RWPE2 (cell line): ENCODE data around the gene RFX3.

Source experiments
- ATAC-seq: fragments of 200-7000 bp; cut with Tn5 transposase; 3 replicates; pipeline ENCODE4 v1.9.1; 2021; ENCODE audit warnings: low read depth
- DNase-seq: peaks from one replicate; pipeline ENCODE4 v3.0.0-alpha.2; 2020; ENCODE audit warnings: low spot score
- H3K27ac ChIP-seq: fragments of 450-650 bp; 2 replicates; pipeline ENCODE4 v1.5.1; 2017; ENCODE audit warnings: mild to moderate bottlenecking; ENCODE audit not compliant: poor library complexity, severe bottlenecking
- H3K27me3 ChIP-seq: fragments of 250-450 bp; sonication (Bioruptor Pico); 2 replicates; pipeline ENCODE4 v1.5.1; 2021; ENCODE audit warnings: mild to moderate bottlenecking, moderate library complexity; ENCODE audit not compliant: insufficient read depth, poor library complexity, severe bottlenecking
- H3K36me3 ChIP-seq: fragments of 250-450 bp; sonication (Bioruptor Pico); 2 replicates; pipeline ENCODE4 v1.5.1; 2020; ENCODE audit warnings: low read depth, mild to moderate bottlenecking, moderate library complexity
- H3K4me1 ChIP-seq: fragments of 250-450 bp; sonication (Bioruptor Pico); 2 replicates; pipeline ENCODE4 v1.5.1; 2021; ENCODE audit warnings: mild to moderate bottlenecking, moderate library complexity; ENCODE audit not compliant: insufficient read depth, poor library complexity, severe bottlenecking
- H3K4me3 ChIP-seq: fragments of 250-450 bp; sonication (Bioruptor Pico); 2 replicates; pipeline ENCODE4 v1.5.1; 2021; ENCODE audit warnings: mild to moderate bottlenecking, moderate library complexity; ENCODE audit not compliant: severe bottlenecking
- H3K9me3 ChIP-seq: fragments of 250-450 bp; sonication (Bioruptor Pico); 2 replicates; pipeline ENCODE4 v1.5.1; 2021; ENCODE audit warnings: mild to moderate bottlenecking, moderate library complexity; ENCODE audit not compliant: severe bottlenecking
- TF ChIP-seq, protein P1 (sequence below): fragments of 450-650 bp; IDR thresholded peaks from one replicate; pipeline ENCODE4 v1.5.1; 2017; ENCODE audit warnings: mild to moderate bottlenecking, moderate library complexity; ENCODE audit not compliant: poor library complexity, severe bottlenecking

The RFX3 gene

DNA sequence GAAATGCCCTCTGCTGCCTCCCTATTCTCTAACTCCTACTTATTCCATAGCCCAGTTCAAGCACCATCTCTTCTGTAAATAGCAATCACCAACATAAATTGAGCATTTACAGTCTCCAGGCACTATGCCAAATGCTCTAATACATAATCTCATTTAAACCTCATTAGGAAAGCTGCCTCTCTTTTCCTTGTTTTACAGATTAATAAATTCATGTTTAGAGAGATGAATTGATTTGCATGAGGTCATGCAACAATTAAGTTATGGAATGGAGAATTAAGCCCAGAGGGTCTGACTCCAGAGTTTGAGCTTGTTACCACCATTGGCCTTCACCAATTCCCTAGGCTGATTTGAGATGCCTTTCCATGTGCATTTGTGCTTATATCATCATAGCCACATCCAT lies 23.4 kb upstream of the RFX3 start:
- Histone ChIP-seq H3K4me1 (no peaks in the 10 kb centered on the region), H3K4me3 (no peak overlapping the region), H3K36me3 (no peaks in the 10 kb centered on the region), H3K27ac (no peak overlapping the region), H3K9me3 (no peaks in the 10 kb centered on the region), H3K27me3 (no peaks in the 10 kb centered on the region)
- ATAC-seq (no peak), DNase-seq (no peak)
- TF ChIP-seq, protein P1, sequence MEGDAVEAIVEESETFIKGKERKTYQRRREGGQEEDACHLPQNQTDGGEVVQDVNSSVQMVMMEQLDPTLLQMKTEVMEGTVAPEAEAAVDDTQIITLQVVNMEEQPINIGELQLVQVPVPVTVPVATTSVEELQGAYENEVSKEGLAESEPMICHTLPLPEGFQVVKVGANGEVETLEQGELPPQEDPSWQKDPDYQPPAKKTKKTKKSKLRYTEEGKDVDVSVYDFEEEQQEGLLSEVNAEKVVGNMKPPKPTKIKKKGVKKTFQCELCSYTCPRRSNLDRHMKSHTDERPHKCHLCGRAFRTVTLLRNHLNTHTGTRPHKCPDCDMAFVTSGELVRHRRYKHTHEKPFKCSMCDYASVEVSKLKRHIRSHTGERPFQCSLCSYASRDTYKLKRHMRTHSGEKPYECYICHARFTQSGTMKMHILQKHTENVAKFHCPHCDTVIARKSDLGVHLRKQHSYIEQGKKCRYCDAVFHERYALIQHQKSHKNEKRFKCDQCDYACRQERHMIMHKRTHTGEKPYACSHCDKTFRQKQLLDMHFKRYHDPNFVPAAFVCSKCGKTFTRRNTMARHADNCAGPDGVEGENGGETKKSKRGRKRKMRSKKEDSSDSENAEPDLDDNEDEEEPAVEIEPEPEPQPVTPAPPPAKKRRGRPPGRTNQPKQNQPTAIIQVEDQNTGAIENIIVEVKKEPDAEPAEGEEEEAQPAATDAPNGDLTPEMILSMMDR, result no peak

DNA sequence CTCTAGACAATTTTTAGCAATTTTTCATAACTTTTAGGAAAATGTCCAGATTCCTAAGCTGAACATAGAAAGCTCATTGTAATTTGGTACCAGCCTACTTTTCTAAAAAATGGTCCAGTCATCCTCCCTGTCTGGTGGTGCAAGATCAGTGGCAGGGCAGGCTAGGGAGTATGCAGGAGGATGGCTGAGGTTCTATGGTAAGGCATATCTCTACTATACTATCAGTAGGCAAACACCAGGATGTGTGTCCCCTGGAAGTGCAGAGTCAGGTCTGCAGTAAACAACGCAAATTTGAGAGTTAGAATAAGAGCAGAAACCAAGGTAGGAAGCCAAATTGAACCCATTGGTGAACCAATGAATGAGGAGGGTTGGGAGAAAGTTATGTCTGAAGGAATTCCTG lies 22.8 kb upstream of the RFX3 start:
- no peaks in the 10 kb centered on the region for H3K4me1 ChIP-seq
- no peak for DNase-seq
- no peaks in the 10 kb centered on the region for H3K27me3 ChIP-seq
- TF ChIP-seq, protein P1, result no peak
- H3K36me3 ChIP-seq, result no peaks in the 10 kb centered on the region
- H3K4me3 ChIP-seq, result no peak overlapping the region
- no peak for ATAC-seq
- H3K27ac ChIP-seq, result no peak overlapping the region
- H3K9me3 ChIP-seq, result no peaks in the 10 kb centered on the region

DNA sequence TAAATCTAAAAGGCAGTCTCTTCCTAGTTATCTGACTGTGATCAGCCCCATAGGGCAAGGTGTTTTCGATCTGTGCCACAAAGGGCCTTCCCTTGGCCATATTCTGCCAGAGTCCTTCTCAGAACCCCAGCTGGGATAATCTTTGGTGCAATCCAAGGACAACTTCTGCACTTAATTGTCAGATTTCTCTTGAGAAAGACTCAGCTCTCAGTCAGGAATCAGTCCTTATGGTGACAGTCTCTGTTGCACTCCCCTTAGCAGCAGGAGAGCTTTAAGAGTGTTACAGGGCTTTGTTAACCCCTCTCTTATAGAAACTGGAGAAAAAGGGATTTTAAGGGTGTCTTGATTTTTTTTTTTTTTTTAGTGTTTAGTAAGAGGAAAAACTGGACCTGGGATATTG lies 15.4 kb upstream of the RFX3 start:
- Histone ChIP-seq H3K4me1 (no peaks in the 10 kb centered on the region), H3K4me3 (no peak overlapping the region), H3K27me3 (no peaks in the 10 kb centered on the region), H3K27ac (no peak overlapping the region), H3K36me3 (no peaks in the 10 kb centered on the region), H3K9me3 (no peaks in the 10 kb centered on the region)
- DNase-seq, result no peak
- TF ChIP-seq, protein P1, result no peak
- no peak for ATAC-seq

DNA sequence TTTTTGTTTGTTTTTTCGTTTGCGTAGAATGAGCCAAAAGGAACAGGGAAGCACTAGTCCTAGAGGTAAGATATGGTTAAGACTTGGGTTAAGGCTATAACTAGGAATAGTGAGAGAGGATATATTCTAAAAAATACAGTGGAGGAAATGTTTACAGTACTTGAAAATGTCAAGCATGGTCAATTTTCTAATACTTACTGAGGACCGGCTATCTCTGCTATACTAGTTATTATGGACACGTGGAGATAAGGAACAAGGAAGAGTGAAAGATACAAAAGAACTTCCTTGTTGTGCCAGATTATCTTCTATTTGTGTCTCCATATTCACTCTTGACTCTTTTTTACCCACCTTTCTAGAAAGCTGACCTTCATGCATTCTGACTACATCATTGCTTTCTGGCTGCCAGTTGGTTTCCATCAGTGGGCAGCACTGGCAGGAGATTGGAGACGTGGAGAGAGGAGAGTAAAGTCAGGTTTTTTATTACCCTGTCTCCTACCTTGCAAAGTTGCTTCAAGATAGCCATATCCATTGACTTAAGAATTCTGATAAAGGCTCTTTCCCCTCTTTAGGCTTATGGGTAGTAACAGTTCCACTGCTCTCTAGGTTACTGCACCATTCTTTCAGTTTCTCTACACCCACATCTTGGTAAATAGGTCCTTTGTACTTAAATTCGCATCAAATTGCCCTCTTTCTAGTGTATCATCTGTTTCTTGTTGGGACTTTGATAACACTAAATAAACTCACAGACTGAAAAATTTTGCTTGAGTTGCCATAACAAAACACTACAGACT lies 9.0 kb upstream of the RFX3 start:
- DNase-seq (no peak), ATAC-seq (no peak)
- Histone ChIP-seq H3K4me3 (no peak overlapping the region), H3K27ac (no peak overlapping the region), H3K4me1 (no peaks in the 10 kb centered on the region), H3K9me3 (no peaks in the 10 kb centered on the region), H3K36me3 (no peaks in the 10 kb centered on the region), H3K27me3 (no peaks in the 10 kb centered on the region)
- TF ChIP-seq, protein P1, result no peak

DNA sequence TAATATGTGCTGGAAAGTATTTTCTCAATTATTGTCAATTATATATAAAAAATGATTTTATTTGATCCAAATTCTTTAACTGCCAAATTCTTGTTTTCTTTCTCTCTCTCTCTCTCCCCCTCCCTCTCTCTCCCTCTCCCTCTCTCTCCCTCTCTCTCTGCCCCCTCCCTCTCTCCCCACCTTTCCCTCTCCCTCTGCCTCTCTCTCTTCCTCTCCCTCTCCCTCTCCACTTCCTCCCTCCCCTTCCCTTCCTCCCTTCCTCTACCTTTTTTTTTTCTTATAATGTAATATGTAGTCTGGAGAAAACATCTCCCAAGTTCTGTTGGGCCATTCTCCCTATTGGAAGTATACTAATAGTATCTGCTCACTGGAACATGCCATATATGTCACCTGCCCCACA lies 6.4 kb upstream of the RFX3 start:
- no peaks in the 10 kb centered on the region for H3K27me3 ChIP-seq
- no peak for ATAC-seq
- no peak overlapping the region for H3K27ac ChIP-seq
- H3K4me1 ChIP-seq, result peaks cover 7% of the 10 kb centered on the region
- no peak for DNase-seq
- H3K36me3 ChIP-seq, result peaks cover 11% of the 10 kb centered on the region; the same call in 1 of the 2 replicates
- H3K9me3 ChIP-seq, result no peaks in the 10 kb centered on the region
- TF ChIP-seq, protein P1, result no peak
- H3K4me3 ChIP-seq, result no peak overlapping the region
